HEK293T (cell line): ENCODE data around the gene PITPNC1.

Experiments used
- ARNT ChIP-seq: fragments of 450-650 bp; IDR thresholded peaks from 2 replicates; pipeline ENCODE4 v1.6.1; 2017; ENCODE audit warnings: mild to moderate bottlenecking
- BHLHE40 ChIP-seq: fragments of 450-650 bp; IDR thresholded peaks from 2 replicates; pipeline ENCODE4 v1.6.1; 2016; ENCODE audit warnings: mild to moderate bottlenecking, moderate library complexity, borderline replicate concordance
- ELF4 ChIP-seq: fragments of 450-650 bp; IDR thresholded peaks from 2 replicates; pipeline ENCODE4 v1.6.1; 2017; ENCODE audit warnings: antibody characterized with exemption
- FOXK2 ChIP-seq: fragments of 450-650 bp; IDR thresholded peaks from 2 replicates; pipeline ENCODE4 v1.6.1; 2016; ENCODE audit warnings: mild to moderate bottlenecking
- FOXM1 ChIP-seq: fragments of 450-650 bp; IDR thresholded peaks from 2 replicates; pipeline ENCODE4 v1.6.1; 2017; ENCODE audit warnings: mild to moderate bottlenecking, borderline replicate concordance
- HDGF ChIP-seq: fragments of 450-650 bp; IDR thresholded peaks from 2 replicates; pipeline ENCODE4 v1.6.1; 2017; ENCODE audit warnings: antibody characterized with exemption, borderline replicate concordance
- L3MBTL2 ChIP-seq: fragments of 450-650 bp; conservative IDR thresholded peaks from 2 replicates; pipeline ENCODE4 v1.6.1; 2016; ENCODE audit warnings: mild to moderate bottlenecking
- NFRKB ChIP-seq: fragments of 450-650 bp; IDR thresholded peaks from 2 replicates; pipeline ENCODE4 v1.6.1; 2016; ENCODE audit warnings: mild to moderate bottlenecking, moderate library complexity
- SP1 ChIP-seq: fragments of 450-650 bp; IDR thresholded peaks from 2 replicates; pipeline ENCODE4 v1.6.1; 2017
- SUZ12 ChIP-seq: fragments of 450-650 bp; IDR thresholded peaks from 2 replicates; pipeline ENCODE4 v1.6.1; 2016; ENCODE audit warnings: mild to moderate bottlenecking
- TARDBP ChIP-seq: fragments of 450-650 bp; IDR thresholded peaks from 2 replicates; pipeline ENCODE4 v1.6.1; 2016
- ZNF384 ChIP-seq: fragments of 450-650 bp; IDR thresholded peaks from 2 replicates; pipeline ENCODE4 v1.6.1; 2016
- TF ChIP-seq, protein P1 (sequence below): fragments of 450-650 bp; IDR thresholded peaks from 2 replicates; pipeline ENCODE4 v1.6.1; 2016

DNA sequence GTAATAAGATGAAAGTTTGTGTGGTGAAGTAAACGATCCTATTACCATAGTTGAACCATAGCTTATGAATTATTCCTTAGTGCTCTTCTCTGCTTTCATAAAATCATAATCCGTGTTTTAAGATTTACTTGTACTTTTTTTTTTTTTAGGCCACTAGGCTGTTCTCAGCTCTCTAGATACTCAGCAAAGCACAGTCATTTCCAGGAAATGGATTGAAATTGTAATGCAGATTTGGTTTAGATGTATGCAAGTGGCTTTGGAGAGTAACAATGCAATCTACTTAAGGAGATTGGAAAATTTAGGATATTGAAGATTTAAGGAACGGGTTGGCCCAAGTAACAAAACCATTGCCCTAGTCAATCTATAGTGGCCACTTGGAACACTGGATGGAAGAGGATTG, 125.1 kb downstream of the PITPNC1 start:
- TF ChIP-seq SUZ12, result no peak
- TF ChIP-seq FOXM1, result no peak
- no peak for TF ChIP-seq L3MBTL2
- no peak for TF ChIP-seq BHLHE40
- TF ChIP-seq NFRKB, result no peak
- TF ChIP-seq ELF4, result no peak
- TF ChIP-seq, protein P1, sequence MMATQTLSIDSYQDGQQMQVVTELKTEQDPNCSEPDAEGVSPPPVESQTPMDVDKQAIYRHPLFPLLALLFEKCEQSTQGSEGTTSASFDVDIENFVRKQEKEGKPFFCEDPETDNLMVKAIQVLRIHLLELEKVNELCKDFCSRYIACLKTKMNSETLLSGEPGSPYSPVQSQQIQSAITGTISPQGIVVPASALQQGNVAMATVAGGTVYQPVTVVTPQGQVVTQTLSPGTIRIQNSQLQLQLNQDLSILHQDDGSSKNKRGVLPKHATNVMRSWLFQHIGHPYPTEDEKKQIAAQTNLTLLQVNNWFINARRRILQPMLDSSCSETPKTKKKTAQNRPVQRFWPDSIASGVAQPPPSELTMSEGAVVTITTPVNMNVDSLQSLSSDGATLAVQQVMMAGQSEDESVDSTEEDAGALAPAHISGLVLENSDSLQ, result no peak
- no peak for TF ChIP-seq ARNT
- no peak for TF ChIP-seq FOXK2
- no peak for TF ChIP-seq ZNF384
- TF ChIP-seq TARDBP, result no peak
- TF ChIP-seq SP1, result no peak
- TF ChIP-seq HDGF, result no peak
